HG03025 (cell line): ENCODE results near the gene KRTCAP2.
"Not testable (repeated sequence)": the region's sequence is repeated elsewhere in the genome, so short reads cannot be mapped to it uniquely, and the experiment has no call there.

Experiments
- ATAC-seq: cut with Tn5 transposase; IDR thresholded peaks from one replicate; pipeline ENCODE4 v1.9.1; 2021; ENCODE audit warnings: mild to moderate bottlenecking, moderate library complexity; ENCODE audit not compliant: unreplicated experiment, low FRiP score

The KRTCAP2 gene

GRCh38 chr1:155170806-155171205 lies 2.3 kb downstream of the KRTCAP2 start:
- no peak for ATAC-seq

- no peak for ATAC-seq
These were observed 2.9 kb downstream of the KRTCAP2 start for GRCh38 chr1:155170101-155170785.

- ATAC-seq = no peak
These were observed 3.6 kb downstream of the KRTCAP2 start for GRCh38 chr1:155169541-155169940.

GRCh38 chr1:155168456-155169210 lies 4.5 kb downstream of the KRTCAP2 start:
- no peak for ATAC-seq

- ATAC-seq = not testable (repeated sequence)
These were observed 5.0 kb downstream of the KRTCAP2 start for GRCh38 chr1:155168105-155168445.

- ATAC-seq = no peak
These were observed 5.7 kb downstream of the KRTCAP2 start for GRCh38 chr1:155167166-155168104.

GRCh38 chr1:155166471-155167165 lies 6.5 kb downstream of the KRTCAP2 start:
- no peak for ATAC-seq

- no peak for ATAC-seq
These were observed 7.0 kb downstream of the KRTCAP2 start for GRCh38 chr1:155166051-155166470.

- not testable (repeated sequence) for ATAC-seq
These were observed 8.5 kb downstream of the KRTCAP2 start for GRCh38 chr1:155164625-155165024.

GRCh38 chr1:155163785-155164184 lies 9.3 kb downstream of the KRTCAP2 start:
- ATAC-seq = not testable (repeated sequence)

GRCh38 chr1:155162631-155163030 lies 10.5 kb downstream of the KRTCAP2 start:
- ATAC-seq = not testable (repeated sequence)

- ATAC-seq = no peak
These were observed 13.0 kb downstream of the KRTCAP2 start for GRCh38 chr1:155160128-155160527.

GRCh38 chr1:155158991-155159390 lies 14.1 kb downstream of the KRTCAP2 start:
- no peak for ATAC-seq

GRCh38 chr1:155155996-155156643 lies 17.0 kb downstream of the KRTCAP2 start:
- not testable (repeated sequence) for ATAC-seq

- no peak for ATAC-seq
These were observed 27.6 kb downstream of the KRTCAP2 start for GRCh38 chr1:155145491-155145890.

GRCh38 chr1:155141749-155142148 lies 31.4 kb downstream of the KRTCAP2 start:
- ATAC-seq = no peak

- ATAC-seq = no peak
These were observed 32.5 kb downstream of the KRTCAP2 start for GRCh38 chr1:155140630-155140953.

GRCh38 chr1:155139895-155140629 lies 33.0 kb downstream of the KRTCAP2 start, which contains the start of gene DPM3:
Gene DPM3 (minus strand): TSS chr1:155140531. CDS start chr1:155140240, 291 bp downstream.
- peak; percentile 52 for ATAC-seq
